ENCODE measurements around the gene TRIM54. TPM values are rescaled to one million over a fixed set of nuclear protein-coding genes. Genes with fewer than 3 reads are reported as not detected.
"Not testable (repeated sequence)": the region's sequence is repeated elsewhere in the genome, so short reads cannot be mapped to it uniquely, and the experiment has no call there.

The TRIM54 gene
- total RNA-seq, 1 donor, result not detected

- no peak for DNase-seq (ENCODE audit: insufficient read length, low spot score, missing footprints)
- no peaks in the 10 kb centered on the region for H3K36me3 ChIP-seq (ENCODE audit: insufficient read depth, low read length)
- peaks cover 11% of the 10 kb centered on the region for H4K20me1 ChIP-seq (ENCODE audit: insufficient read depth, low read length)
- no peaks in the 10 kb centered on the region for H3K27me3 ChIP-seq (ENCODE audit: insufficient read depth, low read length)
- H3K9me3 ChIP-seq (ENCODE audit: low read depth, low read length), result no peaks in the 10 kb centered on the region
- no peak overlapping the region for H3K4me2 ChIP-seq (ENCODE audit: insufficient read depth, low read length)
- peaks cover 84% of the 10 kb centered on the region for H3K79me2 ChIP-seq (ENCODE audit: insufficient read depth, low read length)
- no peak overlapping the region for H3K4me3 ChIP-seq (ENCODE audit: insufficient read depth, low read length)
- H3K4me1 ChIP-seq (ENCODE audit: insufficient read depth, low read length), result peaks cover 14% of the 10 kb centered on the region
- H2AFZ ChIP-seq (ENCODE audit: low read length), result no peak overlapping the region
- no peak overlapping the region for H3K27ac ChIP-seq (ENCODE audit: low read depth, low read length)
- no peak for TF ChIP-seq CTCF (IDR thresholded peaks at IDR 0.05; ENCODE audit: extremely low read depth, low read depth, low read length)
Observed at GRCh38 chr2:27351802-27352598, 69.8 kb downstream of the TRIM54 start.

- H3K9me3 ChIP-seq (ENCODE audit: low read depth, low read length); H3K4me2 ChIP-seq (ENCODE audit: insufficient read depth, low read length); H2AFZ ChIP-seq (ENCODE audit: low read length); H3K27me3 ChIP-seq (ENCODE audit: insufficient read depth, low read length); H3K36me3 ChIP-seq (ENCODE audit: insufficient read depth, low read length); H3K4me3 ChIP-seq (ENCODE audit: insufficient read depth, low read length); DNase-seq (ENCODE audit: insufficient read length, low spot score, missing footprints); H4K20me1 ChIP-seq (ENCODE audit: insufficient read depth, low read length): not testable (repeated sequence)
- H3K79me2 ChIP-seq (ENCODE audit: insufficient read depth, low read length), result peaks cover 81% of the 10 kb centered on the region
- H3K27ac ChIP-seq (ENCODE audit: low read depth, low read length), result peak overlapping the region; percentile 59
- peaks cover 21% of the 10 kb centered on the region for H3K4me1 ChIP-seq (ENCODE audit: insufficient read depth, low read length)
Observed at GRCh38 chr2:27353386-27353761, 71.1 kb downstream of the TRIM54 start.

- Histone ChIP-seq H4K20me1 (ENCODE audit: insufficient read depth, low read length) (peaks cover 6% of the 10 kb centered on the region), H3K9me3 (ENCODE audit: low read depth, low read length) (no peaks in the 10 kb centered on the region), H3K27ac (ENCODE audit: low read depth, low read length) (peak overlapping the region; percentile 59), H3K4me3 (ENCODE audit: insufficient read depth, low read length) (no peak overlapping the region), H3K36me3 (ENCODE audit: insufficient read depth, low read length) (no peaks in the 10 kb centered on the region), H3K4me1 (ENCODE audit: insufficient read depth, low read length) (peaks cover 21% of the 10 kb centered on the region), H3K4me2 (ENCODE audit: insufficient read depth, low read length) (peak overlapping the region; percentile 12), H3K79me2 (ENCODE audit: insufficient read depth, low read length) (peaks cover 81% of the 10 kb centered on the region), H3K27me3 (ENCODE audit: insufficient read depth, low read length) (no peaks in the 10 kb centered on the region), H2AFZ (ENCODE audit: low read length) (no peak overlapping the region)
- no peak for DNase-seq (ENCODE audit: insufficient read length, low spot score, missing footprints)
- TF ChIP-seq CTCF (IDR thresholded peaks at IDR 0.05; ENCODE audit: extremely low read depth, low read depth, low read length), result no peak
Observed at GRCh38 chr2:27353762-27354596, 71.8 kb downstream of the TRIM54 start.

- no peak overlapping the region for H3K4me3 ChIP-seq (ENCODE audit: insufficient read depth, low read length)
- no peaks in the 10 kb centered on the region for H3K9me3 ChIP-seq (ENCODE audit: low read depth, low read length)
- no peak overlapping the region for H2AFZ ChIP-seq (ENCODE audit: low read length)
- H3K4me2 ChIP-seq (ENCODE audit: insufficient read depth, low read length), result peak overlapping the region; percentile 12
- H3K36me3 ChIP-seq (ENCODE audit: insufficient read depth, low read length), result no peaks in the 10 kb centered on the region
- H3K79me2 ChIP-seq (ENCODE audit: insufficient read depth, low read length), result peaks cover 78% of the 10 kb centered on the region
- H4K20me1 ChIP-seq (ENCODE audit: insufficient read depth, low read length), result peaks cover 6% of the 10 kb centered on the region
- TF ChIP-seq CTCF (IDR thresholded peaks at IDR 0.05; ENCODE audit: extremely low read depth, low read depth, low read length), result no peak
- H3K4me1 ChIP-seq (ENCODE audit: insufficient read depth, low read length), result peaks cover 21% of the 10 kb centered on the region
- DNase-seq (ENCODE audit: insufficient read length, low spot score, missing footprints), result no peak
- no peak overlapping the region for H3K27ac ChIP-seq (ENCODE audit: low read depth, low read length)
- H3K27me3 ChIP-seq (ENCODE audit: insufficient read depth, low read length), result no peaks in the 10 kb centered on the region
Observed at GRCh38 chr2:27354597-27354927, 72.3 kb downstream of the TRIM54 start.
